ENCODE data around the gene CD82. TPM values are rescaled to one million over a fixed set of nuclear protein-coding genes. Genes with fewer than 3 reads are reported as not detected.

CD82 gene
- total RNA-seq, 1 donor from 2014 or later = 4.4 TPM

GRCh38 chr11:44533921-44534711 is 31.3 kb upstream of the CD82 start:
- H3K27ac Mint-ChIP-seq (ENCODE audit: unreplicated experiment) = no peak overlapping the region
- DNase-seq = no peak

GRCh38 chr11:44535191-44535980 is 30.1 kb upstream of the CD82 start:
- Mint-ChIP-seq H3K27ac (ENCODE audit: unreplicated experiment) (no peak overlapping the region), H3K4me3 (ENCODE audit: unreplicated experiment) (no peak overlapping the region)

More at GRCh38 chr11:44533921-44534711, 31.3 kb upstream of the CD82 start:
- no peak for TF ChIP-seq CTCF (IDR thresholded peaks at IDR 0.05; ENCODE audit: partially characterized antibody, unreplicated experiment)
- no peak overlapping the region for H3K4me3 Mint-ChIP-seq (ENCODE audit: unreplicated experiment)
- H3K4me1 Mint-ChIP-seq (ENCODE audit: low read depth, unreplicated experiment) = peaks cover 16% of the 10 kb centered on the region
- H3K36me3 Mint-ChIP-seq (ENCODE audit: unreplicated experiment) = no peaks in the 10 kb centered on the region
- peaks cover 3% of the 10 kb centered on the region for H3K9me3 Mint-ChIP-seq (ENCODE audit: unreplicated experiment)
- peaks cover 9% of the 10 kb centered on the region for H3K27me3 Mint-ChIP-seq (ENCODE audit: unreplicated experiment)

GRCh38 chr11:44536788-44537516 is 28.5 kb upstream of the CD82 start:
- H3K4me1 Mint-ChIP-seq (ENCODE audit: low read depth, unreplicated experiment) = peaks cover 8% of the 10 kb centered on the region
- peaks cover 6% of the 10 kb centered on the region for H3K27me3 Mint-ChIP-seq (ENCODE audit: unreplicated experiment)
- H3K4me3 Mint-ChIP-seq (ENCODE audit: unreplicated experiment) = no peak overlapping the region
- TF ChIP-seq CTCF (IDR thresholded peaks at IDR 0.05; ENCODE audit: partially characterized antibody, unreplicated experiment) = no peak
- no peak overlapping the region for H3K27ac Mint-ChIP-seq (ENCODE audit: unreplicated experiment)
- H3K9me3 Mint-ChIP-seq (ENCODE audit: unreplicated experiment) = peaks cover 3% of the 10 kb centered on the region
- no peaks in the 10 kb centered on the region for H3K36me3 Mint-ChIP-seq (ENCODE audit: unreplicated experiment)
- no peak for DNase-seq

More at GRCh38 chr11:44535191-44535980, 30.1 kb upstream of the CD82 start:
- H3K27me3 Mint-ChIP-seq (ENCODE audit: unreplicated experiment) = peaks cover 9% of the 10 kb centered on the region
- peaks cover 3% of the 10 kb centered on the region for H3K9me3 Mint-ChIP-seq (ENCODE audit: unreplicated experiment)
- DNase-seq = no peak
- no peaks in the 10 kb centered on the region for H3K36me3 Mint-ChIP-seq (ENCODE audit: unreplicated experiment)
- peaks cover 16% of the 10 kb centered on the region for H3K4me1 Mint-ChIP-seq (ENCODE audit: low read depth, unreplicated experiment)
- no peak for TF ChIP-seq CTCF (IDR thresholded peaks at IDR 0.05; ENCODE audit: partially characterized antibody, unreplicated experiment)

- Mint-ChIP-seq H3K36me3 (ENCODE audit: unreplicated experiment) (no peaks in the 10 kb centered on the region), H3K9me3 (ENCODE audit: unreplicated experiment) (no peaks in the 10 kb centered on the region), H3K27ac (ENCODE audit: unreplicated experiment) (no peak overlapping the region), H3K4me3 (ENCODE audit: unreplicated experiment) (no peak overlapping the region), H3K27me3 (ENCODE audit: unreplicated experiment) (peaks cover 6% of the 10 kb centered on the region), H3K4me1 (ENCODE audit: low read depth, unreplicated experiment) (peaks cover 5% of the 10 kb centered on the region)
- DNase-seq = no peak
- TF ChIP-seq CTCF (IDR thresholded peaks at IDR 0.05; ENCODE audit: partially characterized antibody, unreplicated experiment) = no peak
These were observed 27.8 kb upstream of the CD82 start for GRCh38 chr11:44537679-44538078.

Data from glutamatergic neuron (in vitro differentiated cells).